Measurements from ENCODE around the gene SEMA3F. TPM values are rescaled to one million over a fixed set of nuclear protein-coding genes. Genes with fewer than 3 reads are reported as not detected.

The SEMA3F gene
- total RNA-seq, 2 experiments from 2014 or later: 0.34 to 0.43 TPM

DNA sequence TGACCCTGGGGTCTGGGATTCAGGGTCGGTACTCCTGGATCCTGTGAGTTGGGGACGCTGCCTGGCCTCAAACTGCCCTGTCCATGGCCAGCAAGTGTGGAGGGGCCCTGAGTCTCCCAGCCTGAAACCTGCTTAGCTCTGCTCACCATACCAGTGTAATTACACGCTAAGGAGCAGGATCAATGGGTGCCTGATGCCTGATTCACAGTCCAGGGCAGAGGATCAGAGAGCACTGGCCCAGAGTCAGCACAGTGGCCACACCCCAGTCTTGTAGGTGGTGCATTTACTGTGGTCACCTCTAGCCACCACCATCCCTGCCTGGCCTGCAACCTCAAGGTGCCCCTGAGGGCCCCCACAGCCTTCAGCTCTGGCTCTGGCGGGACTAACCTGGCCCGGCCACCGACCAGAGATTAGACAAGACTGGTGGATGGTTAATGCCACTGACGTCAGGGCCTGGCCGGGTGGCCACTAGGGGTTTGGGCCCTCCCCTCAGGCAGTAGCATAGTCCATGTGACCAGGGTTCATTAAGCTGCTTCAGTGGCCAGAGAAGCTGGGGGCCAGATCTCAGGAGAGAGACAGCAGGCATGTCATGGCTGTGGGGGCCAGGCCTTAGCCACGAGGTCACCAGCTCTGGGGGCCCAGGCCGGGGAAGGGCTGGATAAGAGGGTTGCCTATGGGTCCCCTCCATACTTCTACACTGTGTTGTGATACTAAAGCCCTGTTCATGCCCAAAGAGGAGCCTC is 46.6 kb downstream of the SEMA3F start:
- ChIA-PET CTCF (interaction anchor here (1.1 to 6.5 kb wide), 4 partner anchors 8 to 45 kb away, joined by 3 to 26 read pairs (median 14); no protein-coding TSS in a partner anchor), POLR2A (interaction anchor here (1.2 kb wide), 1 partner anchor 28 kb away, joined by 4 read pairs; no protein-coding TSS in a partner anchor)
- no peak for DNase-seq
- Mint-ChIP-seq H3K4me1 (ENCODE audit: low read depth) (no peaks in the 10 kb centered on the region), H3K27me3 (peaks cover 40% of the 10 kb centered on the region), H3K4me3 (no peak overlapping the region), H3K9me3 (no peaks in the 10 kb centered on the region), H3K36me3 (ENCODE audit: low read depth) (no peaks in the 10 kb centered on the region), H3K27ac (no peak overlapping the region)
- TF ChIP-seq, protein P1, sequence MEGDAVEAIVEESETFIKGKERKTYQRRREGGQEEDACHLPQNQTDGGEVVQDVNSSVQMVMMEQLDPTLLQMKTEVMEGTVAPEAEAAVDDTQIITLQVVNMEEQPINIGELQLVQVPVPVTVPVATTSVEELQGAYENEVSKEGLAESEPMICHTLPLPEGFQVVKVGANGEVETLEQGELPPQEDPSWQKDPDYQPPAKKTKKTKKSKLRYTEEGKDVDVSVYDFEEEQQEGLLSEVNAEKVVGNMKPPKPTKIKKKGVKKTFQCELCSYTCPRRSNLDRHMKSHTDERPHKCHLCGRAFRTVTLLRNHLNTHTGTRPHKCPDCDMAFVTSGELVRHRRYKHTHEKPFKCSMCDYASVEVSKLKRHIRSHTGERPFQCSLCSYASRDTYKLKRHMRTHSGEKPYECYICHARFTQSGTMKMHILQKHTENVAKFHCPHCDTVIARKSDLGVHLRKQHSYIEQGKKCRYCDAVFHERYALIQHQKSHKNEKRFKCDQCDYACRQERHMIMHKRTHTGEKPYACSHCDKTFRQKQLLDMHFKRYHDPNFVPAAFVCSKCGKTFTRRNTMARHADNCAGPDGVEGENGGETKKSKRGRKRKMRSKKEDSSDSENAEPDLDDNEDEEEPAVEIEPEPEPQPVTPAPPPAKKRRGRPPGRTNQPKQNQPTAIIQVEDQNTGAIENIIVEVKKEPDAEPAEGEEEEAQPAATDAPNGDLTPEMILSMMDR (IDR thresholded peaks at IDR 0.05): no peak
- no peak for ATAC-seq
- intact Hi-C loops (cut with micrococcal nuclease): no loop called here

DNA sequence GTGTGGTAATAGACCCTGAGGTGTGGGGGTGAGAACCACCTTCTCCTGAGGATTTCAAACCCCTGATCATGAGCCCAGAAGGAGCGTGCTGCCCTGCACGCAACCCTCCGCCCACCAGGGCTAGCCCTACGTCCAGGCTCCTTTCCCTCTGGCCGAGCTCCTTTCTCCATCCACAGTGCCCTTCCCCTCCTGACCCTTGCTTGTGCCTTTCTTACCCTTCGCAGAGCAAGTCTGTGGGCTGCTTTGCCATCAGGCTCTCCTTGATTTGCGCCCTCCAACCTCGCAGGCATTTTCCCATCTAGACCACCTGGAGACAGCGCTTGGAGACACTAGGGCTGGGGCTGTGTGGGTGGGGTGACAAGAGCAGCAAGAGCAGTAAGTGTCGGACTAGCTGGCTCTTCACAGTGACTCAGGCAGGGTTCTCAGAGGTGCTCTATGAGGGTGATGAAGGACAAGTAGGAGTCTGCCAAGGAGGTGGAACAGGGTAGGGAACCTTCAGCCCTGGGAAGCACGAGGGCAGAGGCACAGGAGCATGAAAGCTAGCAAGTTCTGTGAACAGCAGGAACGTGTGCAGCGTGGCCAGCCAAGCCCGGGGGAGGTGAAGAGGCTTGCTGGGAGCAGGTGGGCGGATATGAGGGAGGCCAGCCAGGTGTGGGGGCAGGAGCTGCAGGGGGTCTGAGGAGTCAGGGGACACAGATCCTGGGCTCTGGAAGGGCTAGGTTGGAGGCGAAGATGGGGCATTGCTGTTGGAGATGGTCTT is 47.4 kb downstream of the SEMA3F start:
- Mint-ChIP-seq H3K9me3 (no peaks in the 10 kb centered on the region), H3K36me3 (ENCODE audit: low read depth) (no peaks in the 10 kb centered on the region), H3K4me3 (no peak overlapping the region), H3K4me1 (ENCODE audit: low read depth) (no peaks in the 10 kb centered on the region), H3K27me3 (peaks cover 45% of the 10 kb centered on the region), H3K27ac (no peak overlapping the region)
- ATAC-seq: no peak
- TF ChIP-seq, protein P1 (IDR thresholded peaks at IDR 0.05): no peak
- intact Hi-C loops (cut with micrococcal nuclease): no loop called here
- ChIA-PET CTCF (interaction anchor here (0.7 to 6.5 kb wide), 9 partner anchors 9 to 57 kb away, joined by 3 to 26 read pairs (median 4); no protein-coding TSS in a partner anchor), POLR2A (interaction anchor here (1.2 to 1.6 kb wide), 3 partner anchors 23 to 27 kb away, joined by 3 to 6 read pairs (median 4); no protein-coding TSS in a partner anchor)
- no peak for DNase-seq

DNA sequence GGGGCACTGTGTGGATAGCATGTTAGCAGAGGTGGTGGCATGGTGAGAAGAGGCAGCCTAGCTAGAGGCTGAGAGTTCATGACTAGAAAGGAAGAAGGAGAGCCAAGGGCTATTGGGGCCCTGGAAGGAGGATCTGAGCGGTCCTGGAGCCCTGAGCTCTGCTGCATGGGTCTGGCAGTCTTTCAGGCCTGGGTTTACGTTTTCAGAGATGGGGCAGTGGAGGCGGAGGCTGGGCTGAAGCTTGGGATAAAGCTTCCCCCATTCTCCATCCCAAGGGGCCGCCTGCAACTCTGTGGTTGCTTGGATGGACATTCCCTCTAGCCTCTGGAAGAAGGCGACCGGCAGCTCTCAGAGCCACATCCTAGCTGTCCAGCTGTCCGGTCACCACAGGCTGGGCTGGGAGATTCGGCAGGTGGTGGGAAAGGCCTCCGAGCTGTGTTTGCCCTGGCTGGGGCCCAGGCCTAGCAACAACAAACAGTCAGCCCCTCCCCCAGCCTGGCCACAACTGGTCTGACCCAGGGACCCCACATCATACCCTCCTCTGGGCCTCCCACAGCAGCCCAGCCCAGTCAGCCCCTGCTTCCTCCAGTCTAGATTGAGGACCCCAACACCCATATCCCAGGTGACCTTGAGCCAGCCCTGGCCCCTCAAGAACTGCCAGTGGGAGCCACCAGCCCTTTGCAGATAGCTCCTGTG is 48.1 kb downstream of the SEMA3F start:
- intact Hi-C loops (cut with micrococcal nuclease): no loop called here
- ATAC-seq (no peak), DNase-seq (no peak)
- TF ChIP-seq, protein P1 (IDR thresholded peaks at IDR 0.05): no peak
- POLR2A ChIA-PET: interaction anchor here (0.7 to 1.6 kb wide), 5 partner anchors 9 to 34 kb away, joined by 3 to 6 read pairs (median 3); no protein-coding TSS in a partner anchor
- Mint-ChIP-seq H3K4me1 (ENCODE audit: low read depth) (no peaks in the 10 kb centered on the region), H3K27ac (no peak overlapping the region), H3K36me3 (ENCODE audit: low read depth) (no peaks in the 10 kb centered on the region), H3K9me3 (no peaks in the 10 kb centered on the region), H3K4me3 (no peak overlapping the region), H3K27me3 (peaks cover 48% of the 10 kb centered on the region)
- CTCF ChIA-PET: interaction anchor here (0.7 to 6.5 kb wide), 8 partner anchors 9 to 56 kb away, joined by 3 to 26 read pairs (median 5); no protein-coding TSS in a partner anchor

DNA sequence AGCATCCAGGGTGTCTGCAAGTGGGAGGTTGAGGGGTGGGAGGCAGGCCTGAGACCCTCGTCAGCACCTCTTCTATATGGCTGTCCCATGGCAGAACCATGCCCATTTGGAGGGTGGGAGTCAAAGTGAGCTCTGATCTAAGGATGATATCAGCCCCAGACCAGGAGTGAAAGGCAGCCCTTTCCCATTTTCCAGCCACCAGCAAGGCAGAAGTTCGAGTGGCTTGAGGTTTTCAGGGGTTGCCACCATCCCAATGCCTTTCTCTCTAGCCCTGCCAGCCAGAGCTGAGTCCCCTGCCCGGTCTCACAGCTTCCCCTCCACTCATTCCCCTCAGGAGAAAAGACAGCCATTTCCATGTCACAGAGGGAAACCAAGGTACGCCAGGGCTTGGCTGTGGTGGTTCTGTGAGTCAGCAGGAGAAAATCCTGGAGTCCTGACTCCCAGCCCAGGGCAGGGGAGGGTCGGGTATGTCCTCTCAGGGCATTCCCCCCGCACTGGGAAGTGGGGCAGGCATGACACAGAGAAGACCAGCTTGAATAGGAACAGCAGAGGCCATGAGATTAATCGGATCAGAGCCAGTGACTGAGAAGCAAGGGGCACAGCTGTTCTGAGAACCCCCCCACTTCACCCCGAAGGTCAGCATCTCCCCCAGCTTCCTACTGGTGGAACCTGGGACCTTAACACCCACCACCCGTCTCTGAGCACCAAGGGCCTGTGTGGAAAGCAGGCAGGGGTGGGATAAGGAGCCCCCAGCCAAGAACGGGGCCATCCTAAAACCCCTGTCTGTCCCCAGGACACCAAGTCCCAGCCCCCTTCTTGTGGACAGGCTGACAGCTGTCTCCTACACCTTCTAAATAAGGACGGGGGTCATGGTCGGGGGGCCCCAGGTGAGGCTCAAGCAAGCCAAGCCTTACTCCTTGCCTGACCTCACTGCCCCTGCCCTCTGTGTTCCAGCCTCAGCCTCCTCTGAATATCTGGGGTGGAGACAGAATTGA is 49.0 kb downstream of the SEMA3F start:
- DNase-seq (no peak), ATAC-seq (no peak)
- intact Hi-C loops (cut with micrococcal nuclease): no loop called here
- ChIA-PET POLR2A (interaction anchor here (0.7 to 1.6 kb wide), 5 partner anchors 8 to 33 kb away, joined by 3 to 6 read pairs (median 3); no protein-coding TSS in a partner anchor), CTCF (interaction anchor here (1.5 to 6.5 kb wide), 7 partner anchors 10 to 56 kb away, joined by 4 to 26 read pairs (median 6); no protein-coding TSS in a partner anchor)
- Mint-ChIP-seq H3K4me1 (ENCODE audit: low read depth) (no peaks in the 10 kb centered on the region), H3K9me3 (no peaks in the 10 kb centered on the region), H3K4me3 (no peak overlapping the region), H3K36me3 (ENCODE audit: low read depth) (no peaks in the 10 kb centered on the region), H3K27me3 (peaks cover 50% of the 10 kb centered on the region), H3K27ac (no peak overlapping the region)
- TF ChIP-seq, protein P1 (IDR thresholded peaks at IDR 0.05): no peak

Measured in activated CD8-positive, alpha-beta T cell treated with anti-CD3 and anti-CD28 coated beads for 36 hours (primary cell).